ENCODE data around the gene NKRF. TPM values are rescaled to one million over a fixed set of nuclear protein-coding genes. Genes with fewer than 3 reads are reported as not detected.

The NKRF gene
- total RNA-seq, result 4.5 and 5.0 TPM in 2 replicates

GRCh38 chrX:119606280-119607017 is at the start of gene NKRF:
Gene NKRF, minus strand, starts transcription at chrX:119606424.

GRCh38 chrX:119574394-119575266 is 31.6 kb downstream of the NKRF start, which contains the start of gene UBE2A:
Gene UBE2A, plus strand, starts transcription at chrX:119574563. Its CDS starts 149 bp downstream, at chrX:119574712.

GRCh38 chrX:119565107-119565663 is 41.0 kb downstream of the NKRF start, which contains the start of gene STEEP1:
Gene STEEP1, minus strand, starts transcription at chrX:119565409. Its CDS starts 54 bp downstream, at chrX:119565355.

Small RNA genes lying within 50 kb of the gene (small RNA-seq; reads per million reads assigned to genes)
- not detected for gene MIR766

Other genes starting within 250 kb of the NKRF start
- gene SLC25A43, start 207.1 kb downstream of the NKRF start, total RNA-seq, result 37.0 and 44.5 TPM in 2 replicates
- 96.2 and 131 TPM in 2 replicates for gene SLC25A5, start 138.0 kb downstream of the NKRF start, total RNA-seq
- 21.3 and 23.3 TPM in 2 replicates for gene STEEP1, start 41.0 kb downstream of the NKRF start, total RNA-seq
- gene UBE2A, start 31.9 kb downstream of the NKRF start, total RNA-seq, result 33.4 and 35.5 TPM in 2 replicates
- gene SEPTIN6, start 86.7 kb upstream of the NKRF start, total RNA-seq, result 34.6 and 41.1 TPM in 2 replicates
- gene SOWAHD, start 152.2 kb upstream of the NKRF start, total RNA-seq, result 0.49 and 0.97 TPM in 2 replicates
- 638 and 914 TPM in 2 replicates for gene RPL39, start 185.2 kb upstream of the NKRF start, total RNA-seq
- 0.61 and 0.97 TPM in 2 replicates for gene UPF3B, start 246.5 kb upstream of the NKRF start, total RNA-seq